NCI-H2029 (cell line): ENCODE results near the gene ANKRD33.

Source experiments
- DNase-seq: peaks from one replicate; lab custom pipeline; 2025; lab: John Stamatoyannopoulos, UW

Gene ANKRD33

DNA sequence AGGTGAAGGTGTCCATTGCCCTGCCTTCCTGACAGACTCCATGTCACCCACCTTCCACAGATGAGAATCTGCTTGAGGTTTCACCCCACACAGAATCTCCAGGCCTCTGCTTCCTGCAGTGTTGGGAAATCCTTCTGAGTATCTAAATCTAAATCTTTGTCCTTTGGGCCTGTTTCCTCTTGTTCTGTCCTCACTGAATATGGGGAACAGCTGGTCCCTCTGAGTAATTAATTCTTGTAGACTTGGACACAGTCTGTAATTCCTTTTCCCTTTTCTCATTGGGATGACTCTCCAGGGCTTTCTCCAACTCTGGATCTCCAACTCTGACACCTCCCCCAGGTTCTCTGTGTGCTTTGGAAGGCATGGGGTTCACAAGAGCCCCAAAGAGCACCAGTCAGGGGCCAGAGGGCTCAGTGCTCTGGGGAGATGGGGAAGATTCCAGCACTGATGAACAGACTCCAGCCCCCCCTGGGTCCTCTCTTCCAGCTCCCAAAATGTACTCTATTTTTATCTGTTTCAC is 17.1 kb downstream of the ANKRD33 start:
- DNase-seq: no peak

DNA sequence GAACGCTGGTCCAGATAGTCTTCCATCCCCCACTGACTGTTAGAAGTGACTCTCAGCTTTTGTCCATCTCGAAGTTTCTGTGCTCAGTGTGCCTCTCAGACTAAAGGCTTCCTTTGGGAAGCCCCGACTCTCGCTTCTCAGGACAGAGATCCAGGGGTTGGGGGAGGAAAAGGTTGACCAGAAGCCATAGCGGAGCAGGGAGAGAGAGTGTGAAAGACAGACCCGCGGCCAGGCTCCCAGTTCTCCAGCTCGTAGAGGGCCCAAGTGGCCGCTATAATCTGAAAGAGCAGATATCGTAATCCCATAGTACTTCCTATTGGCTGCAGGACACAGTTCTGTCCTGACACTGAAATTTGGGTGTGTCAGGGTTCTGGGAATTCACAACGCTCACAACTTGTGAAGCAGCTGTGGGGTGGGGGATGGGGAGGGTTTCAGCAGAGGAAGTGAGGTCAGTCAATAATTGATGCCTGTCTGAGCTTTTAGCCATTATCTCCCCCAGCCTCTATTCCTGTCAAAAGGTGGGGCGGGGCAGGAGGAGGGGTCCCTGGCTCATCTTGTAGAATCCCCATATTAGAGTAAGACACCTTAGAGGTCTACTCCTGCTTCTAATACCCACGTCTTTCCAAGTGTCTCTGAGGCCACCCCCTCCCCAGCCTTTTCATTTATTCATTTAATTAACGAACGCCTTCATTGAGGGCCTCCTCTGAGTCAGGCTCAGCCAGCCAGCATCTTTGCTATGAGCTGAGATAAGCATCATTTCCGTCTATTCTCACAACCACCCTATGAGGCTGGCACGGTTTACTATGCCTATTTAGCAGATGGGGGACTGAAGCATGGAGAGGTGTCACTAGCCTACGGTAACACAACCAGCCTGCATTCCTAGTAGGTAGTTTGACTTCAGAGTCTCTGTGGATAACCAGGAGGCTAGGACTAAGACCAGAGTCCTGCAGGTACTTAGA is 17.8 kb downstream of the ANKRD33 start:
- no peak for DNase-seq

DNA sequence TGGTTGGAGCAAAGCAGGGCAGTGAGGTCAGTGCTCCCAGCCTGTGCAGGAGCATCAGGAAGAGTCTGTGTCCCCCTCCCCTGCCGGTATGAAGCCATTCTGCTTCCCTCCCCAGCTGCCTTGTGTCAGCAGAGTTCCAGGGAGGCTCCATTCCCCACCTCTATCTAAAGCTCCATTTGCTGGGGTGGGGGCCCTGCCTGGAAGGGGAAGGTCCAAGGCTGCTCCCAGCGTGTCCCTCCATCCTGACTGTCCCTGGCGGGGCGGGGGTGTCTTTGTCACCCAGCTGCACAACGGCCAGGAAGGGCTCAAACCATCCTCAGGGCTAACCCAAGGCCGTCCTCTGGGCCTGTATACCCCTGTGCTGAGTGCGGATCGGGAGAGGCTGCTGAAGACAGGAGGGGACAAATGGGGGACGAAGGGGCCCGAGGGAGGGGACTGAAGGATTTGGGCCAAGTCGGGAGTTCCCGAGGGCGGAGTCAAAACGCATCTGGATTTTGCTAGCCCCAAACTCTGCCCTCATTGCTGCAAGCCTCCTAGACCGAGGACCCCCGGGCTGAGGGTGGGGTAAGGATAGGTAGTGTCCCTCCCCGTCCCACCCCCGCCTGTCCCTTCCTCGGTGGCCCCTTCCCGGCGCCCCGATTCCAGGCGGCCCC is 18.7 kb downstream of the ANKRD33 start:
- no peak for DNase-seq

DNA sequence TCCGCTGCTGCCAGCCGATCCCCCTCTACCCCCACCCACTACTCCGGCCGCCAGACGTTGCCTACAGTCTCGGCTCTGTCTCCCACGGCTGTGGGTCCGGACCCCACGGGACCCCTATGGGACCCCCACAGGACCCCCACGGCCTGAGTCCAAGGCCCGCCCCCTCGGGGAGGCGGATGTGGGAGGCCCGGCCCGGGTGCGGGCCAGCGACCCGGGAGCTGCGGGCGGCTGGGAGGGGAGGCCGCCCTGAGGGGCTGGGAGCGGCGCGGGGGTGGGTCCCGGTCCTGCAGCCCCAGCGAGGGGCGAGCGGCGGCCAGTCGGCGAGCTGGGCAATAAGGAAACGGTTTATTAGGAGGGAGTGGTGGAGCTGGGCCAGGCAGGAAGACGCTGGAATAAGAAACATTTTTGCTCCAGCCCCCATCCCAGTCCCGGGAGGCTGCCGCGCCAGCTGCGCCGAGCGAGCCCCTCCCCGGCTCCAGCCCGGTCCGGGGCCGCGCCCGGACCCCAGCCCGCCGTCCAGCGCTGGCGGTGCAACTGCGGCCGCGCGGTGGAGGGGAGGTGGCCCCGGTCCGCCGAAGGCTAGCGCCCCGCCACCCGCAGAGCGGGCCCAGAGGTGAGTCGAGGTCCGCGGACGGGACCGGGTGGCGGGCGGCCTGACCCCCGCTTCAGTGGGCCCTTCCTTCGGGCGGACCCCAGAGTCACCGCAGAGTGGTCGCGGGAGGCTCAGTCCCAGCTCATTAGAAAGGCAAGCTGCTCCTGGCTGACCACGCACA is 19.4 kb downstream of the ANKRD33 start, which contains the start of gene ACVRL1:
Gene ACVRL1 (plus strand): TSS at position 422 of the 773 bp plus-strand sequence. CDS start 4,971 bp downstream, outside the sequence.
- DNase-seq: no peak

DNA sequence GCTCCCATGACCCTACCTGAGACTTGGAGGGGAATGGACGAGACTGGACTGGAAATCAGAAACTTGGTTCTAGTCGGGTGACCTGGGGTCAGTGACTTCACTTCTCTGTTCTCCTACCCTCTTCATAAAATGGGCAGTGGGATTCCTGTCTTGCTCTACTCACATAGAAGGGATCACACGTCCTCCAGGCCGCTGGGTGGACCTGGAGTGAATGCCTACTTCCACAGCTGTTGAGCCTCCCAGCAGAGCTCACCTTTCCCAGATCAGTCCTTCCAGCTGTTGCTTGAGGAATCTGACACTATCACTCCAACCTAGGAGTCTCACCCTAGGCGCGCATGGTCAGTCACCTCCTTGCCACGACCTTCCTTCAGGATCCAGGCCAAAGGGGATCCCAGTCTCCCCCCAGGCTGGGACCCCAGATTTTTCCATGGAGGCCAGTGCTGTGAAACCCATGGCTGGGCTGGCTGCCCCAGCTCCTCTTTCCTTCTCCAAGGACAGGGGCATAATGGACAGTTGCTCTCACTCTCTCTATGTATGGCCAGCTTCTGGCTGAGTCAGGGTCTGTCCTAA is 20.0 kb downstream of the ANKRD33 start:
- no peak for DNase-seq

DNA sequence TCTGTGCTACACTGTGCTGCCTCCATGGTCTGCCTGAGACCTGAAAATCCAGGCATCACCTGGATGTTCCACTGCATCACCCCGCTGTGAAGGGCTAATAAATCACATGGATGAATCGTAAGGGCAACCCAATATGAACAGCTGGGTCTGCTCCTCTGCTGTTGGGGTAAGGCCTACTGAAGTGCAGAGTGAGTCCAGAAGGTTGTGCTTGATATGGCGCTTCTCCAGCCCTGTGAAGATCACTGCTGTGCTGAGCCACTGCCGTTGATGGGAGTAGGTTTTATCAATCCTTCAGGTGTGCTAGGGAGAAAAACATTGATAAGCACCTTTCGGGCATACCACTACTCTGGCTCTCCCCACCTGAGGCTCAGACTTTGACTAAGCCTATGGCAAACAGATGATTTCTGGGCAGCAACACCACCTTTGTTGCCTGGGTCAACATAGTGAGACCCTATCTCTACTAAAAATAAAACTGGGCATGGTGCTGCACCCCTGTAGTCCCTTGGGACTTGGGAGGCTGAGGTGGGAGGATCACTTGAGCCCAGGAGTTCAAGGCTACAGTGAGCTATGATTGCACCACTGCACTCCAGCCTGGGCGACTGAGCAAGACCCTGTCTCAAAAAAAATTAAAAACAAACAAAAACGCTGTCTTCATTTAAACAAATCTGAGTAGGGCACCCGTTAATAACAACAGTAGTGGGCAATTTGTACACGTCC is 21.1 kb downstream of the ANKRD33 start:
- no peak for DNase-seq

DNA sequence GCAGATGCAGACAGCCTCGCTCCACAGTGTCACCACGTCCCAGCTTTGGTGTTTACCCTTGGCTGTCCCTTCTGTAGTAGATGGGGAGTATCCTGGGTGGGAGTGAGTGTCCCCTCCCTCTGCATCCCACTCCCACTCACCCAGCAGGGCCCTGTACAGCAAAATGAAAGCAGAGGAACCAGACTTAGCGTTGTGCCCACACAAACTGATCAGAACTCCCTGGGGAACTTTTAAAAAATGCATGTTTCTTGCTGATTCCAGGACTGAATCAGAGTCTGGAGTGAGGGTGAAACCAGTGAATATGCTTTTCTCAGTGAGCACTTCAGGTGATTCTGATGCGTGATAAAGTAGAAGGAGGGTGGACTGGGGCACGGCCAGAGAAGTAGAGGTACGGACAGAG is 22.3 kb downstream of the ANKRD33 start:
- no peak for DNase-seq

DNA sequence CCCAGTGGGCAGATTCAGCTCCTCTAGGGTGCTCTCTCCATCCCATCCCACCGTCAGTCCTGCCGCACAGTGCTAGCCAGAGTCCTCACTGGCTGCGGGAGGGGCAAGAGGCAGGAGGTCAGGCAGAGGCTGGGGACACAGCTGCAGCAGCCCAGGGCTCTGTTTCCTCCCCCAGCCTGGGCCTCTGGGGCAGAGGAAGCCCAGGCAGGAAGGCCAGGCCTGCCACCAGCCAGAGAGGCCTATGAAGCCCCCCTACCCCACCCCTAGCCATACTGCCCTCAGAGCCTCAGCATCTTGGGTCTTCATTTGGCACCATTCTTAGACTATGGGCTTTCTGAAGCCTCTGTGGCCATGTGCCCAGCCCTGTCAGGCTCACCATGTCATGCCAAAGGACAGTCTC is 22.8 kb downstream of the ANKRD33 start:
- DNase-seq: no peak

DNA sequence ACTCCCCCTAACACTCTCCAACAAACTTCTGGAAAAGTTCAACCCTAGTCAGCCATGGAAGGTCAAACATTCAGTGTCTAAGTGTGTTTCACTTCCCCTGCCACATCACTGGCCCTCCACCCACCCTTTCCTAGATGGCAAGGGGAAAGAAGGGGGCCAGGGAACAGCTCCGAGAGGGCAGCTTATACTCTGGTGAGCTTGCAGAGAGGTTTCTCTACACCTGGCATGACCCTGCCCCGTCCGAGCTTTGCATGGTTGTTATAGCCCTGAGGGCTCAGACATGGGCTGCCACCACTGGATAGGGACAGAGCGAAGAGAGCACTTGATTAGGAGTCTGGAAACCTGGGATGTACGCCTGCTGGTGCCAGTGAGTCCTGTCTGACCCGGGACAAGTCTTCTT is 23.4 kb downstream of the ANKRD33 start:
- DNase-seq: no peak

DNA sequence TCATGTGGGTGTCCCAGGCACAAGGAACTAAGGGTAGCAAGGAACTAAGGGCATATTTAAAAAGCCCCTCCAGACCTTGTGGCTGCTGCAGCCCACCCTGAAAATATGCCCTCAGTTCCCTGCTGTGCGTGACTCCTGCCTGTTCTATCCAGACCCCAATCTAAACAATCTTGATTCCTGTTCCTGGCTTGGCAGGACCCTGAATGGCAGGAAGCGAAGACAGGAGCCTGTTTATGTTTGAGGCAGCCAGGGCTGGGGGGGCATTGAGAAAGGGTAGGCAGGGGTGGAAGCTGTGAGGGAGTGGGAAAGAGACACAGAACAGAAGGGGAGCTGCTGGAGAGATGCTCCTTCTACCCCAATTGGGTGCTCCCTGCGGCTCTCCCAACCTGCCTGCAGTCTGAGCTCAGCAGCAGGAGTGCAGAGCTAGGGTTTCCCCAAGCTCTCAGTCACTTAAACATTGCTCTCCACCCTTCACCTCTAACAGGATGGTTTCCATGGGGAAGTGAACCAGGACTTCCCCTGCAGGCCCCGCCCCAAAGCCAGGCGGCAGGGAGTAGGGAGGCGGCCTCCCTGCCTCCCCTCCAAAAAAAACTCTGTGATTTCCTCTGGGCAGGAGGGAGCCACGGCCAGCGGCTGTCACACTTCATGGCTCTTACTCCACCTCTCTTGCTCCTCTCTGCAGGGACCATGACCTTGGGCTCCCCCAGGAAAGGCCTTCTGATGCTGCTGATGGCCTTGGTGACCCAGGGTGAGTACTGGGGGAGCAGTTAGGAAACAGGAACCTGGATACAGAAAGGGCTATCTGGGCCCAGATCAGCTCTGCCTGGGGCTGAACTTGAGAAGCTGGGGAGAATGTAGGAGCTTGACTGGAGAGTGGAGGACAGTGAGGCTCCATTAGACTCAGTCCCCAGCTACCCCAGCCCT is 24.1 kb downstream of the ANKRD33 start:
- DNase-seq: no peak

DNA sequence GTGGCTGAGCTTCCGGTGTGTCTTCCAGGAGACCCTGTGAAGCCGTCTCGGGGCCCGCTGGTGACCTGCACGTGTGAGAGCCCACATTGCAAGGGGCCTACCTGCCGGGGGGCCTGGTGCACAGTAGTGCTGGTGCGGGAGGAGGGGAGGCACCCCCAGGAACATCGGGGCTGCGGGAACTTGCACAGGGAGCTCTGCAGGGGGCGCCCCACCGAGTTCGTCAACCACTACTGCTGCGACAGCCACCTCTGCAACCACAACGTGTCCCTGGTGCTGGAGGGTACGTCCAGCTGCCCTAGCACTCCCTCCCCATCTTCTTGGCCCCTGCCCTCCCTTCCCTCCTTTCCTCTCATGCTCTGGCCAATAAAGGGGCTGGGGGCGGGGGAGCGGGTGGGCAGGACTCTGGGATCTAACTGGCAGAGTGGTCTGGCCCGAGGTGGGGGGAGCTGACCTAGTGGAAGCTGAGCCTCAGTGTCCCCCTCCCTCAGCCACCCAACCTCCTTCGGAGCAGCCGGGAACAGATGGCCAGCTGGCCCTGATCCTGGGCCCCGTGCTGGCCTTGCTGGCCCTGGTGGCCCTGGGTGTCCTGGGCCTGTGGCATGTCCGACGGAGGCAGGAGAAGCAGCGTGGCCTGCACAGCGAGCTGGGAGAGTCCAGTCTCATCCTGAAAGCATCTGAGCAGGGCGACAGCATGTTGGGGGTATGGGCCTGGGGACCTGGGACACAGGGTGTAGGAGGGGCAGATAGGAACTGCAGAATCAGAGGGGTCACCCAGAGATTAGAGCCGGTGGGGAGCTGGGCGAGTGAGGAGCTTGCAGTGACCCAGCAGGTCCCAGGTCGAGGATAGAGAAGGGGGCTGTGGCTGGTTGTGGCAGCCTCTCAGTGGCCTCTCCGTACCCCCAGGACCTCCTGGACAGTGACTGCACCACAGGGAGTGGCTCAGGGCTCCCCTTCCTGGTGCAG is 25.4 kb downstream of the ANKRD33 start:
- DNase-seq: no peak

DNA sequence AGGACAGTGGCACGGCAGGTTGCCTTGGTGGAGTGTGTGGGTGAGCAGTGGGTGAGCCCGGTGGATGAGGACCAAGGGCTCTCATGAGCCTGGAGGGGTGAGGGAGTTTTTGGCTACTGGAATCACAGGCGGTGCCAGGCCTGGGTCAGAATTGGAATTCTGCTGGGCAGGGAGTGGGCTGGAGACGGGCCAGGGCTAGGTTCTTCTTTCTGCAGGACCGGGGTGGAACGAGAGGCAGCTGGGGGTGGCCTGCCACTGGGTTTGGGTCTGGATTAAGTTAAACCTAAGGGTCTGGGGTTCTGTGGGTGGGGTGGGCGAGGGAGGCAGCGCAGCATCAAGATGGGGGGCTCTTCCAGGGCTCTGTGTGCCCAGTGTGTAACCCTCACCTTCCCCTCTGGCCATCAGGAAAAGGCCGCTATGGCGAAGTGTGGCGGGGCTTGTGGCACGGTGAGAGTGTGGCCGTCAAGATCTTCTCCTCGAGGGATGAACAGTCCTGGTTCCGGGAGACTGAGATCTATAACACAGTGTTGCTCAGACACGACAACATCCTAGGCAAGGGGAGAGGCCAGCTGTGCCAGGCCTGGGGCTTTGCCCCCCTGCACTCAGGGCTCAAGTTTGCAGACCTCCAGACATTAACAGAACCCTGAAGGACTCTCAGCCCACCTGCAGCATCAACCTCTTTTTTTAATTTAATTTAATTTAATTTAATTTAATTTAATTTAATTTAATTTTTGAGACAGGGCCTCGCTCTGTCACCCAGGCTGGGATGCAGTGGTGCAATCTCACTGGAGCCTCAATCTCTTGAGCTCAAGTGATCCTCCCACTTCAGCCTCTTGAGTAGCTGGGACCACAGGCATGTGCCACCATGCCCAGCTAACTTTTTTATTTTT is 26.4 kb downstream of the ANKRD33 start:
- DNase-seq: no peak

DNA sequence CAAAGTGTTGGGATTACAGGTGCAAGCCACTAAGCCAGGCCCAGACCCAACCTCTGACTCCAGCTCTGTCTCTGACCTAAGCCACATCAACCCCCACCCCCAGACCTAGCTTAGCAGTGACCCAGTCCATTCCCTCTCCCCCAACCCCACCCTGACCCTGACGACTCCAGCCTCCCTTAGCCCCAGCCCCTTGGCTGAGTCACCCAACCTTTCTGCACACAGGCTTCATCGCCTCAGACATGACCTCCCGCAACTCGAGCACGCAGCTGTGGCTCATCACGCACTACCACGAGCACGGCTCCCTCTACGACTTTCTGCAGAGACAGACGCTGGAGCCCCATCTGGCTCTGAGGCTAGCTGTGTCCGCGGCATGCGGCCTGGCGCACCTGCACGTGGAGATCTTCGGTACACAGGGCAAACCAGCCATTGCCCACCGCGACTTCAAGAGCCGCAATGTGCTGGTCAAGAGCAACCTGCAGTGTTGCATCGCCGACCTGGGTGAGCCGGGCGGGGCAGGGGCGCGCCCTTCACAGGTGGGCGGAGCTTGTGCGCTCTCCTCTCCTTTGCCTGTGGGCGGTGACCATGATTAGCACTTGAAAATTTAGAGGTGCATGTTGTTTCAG is 27.2 kb downstream of the ANKRD33 start:
- no peak for DNase-seq

DNA sequence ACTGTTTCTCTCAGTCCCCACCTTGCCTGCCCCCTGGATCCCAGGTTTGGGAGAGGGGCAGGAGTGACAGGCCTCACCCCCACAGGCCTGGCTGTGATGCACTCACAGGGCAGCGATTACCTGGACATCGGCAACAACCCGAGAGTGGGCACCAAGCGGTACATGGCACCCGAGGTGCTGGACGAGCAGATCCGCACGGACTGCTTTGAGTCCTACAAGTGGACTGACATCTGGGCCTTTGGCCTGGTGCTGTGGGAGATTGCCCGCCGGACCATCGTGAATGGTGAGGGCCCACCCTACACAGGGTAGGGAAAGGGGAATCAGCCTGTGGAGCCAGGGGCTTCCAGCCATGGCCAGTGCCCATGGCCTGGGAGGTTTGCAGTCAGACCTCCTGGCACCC is 28.0 kb downstream of the ANKRD33 start:
- no peak for DNase-seq

DNA sequence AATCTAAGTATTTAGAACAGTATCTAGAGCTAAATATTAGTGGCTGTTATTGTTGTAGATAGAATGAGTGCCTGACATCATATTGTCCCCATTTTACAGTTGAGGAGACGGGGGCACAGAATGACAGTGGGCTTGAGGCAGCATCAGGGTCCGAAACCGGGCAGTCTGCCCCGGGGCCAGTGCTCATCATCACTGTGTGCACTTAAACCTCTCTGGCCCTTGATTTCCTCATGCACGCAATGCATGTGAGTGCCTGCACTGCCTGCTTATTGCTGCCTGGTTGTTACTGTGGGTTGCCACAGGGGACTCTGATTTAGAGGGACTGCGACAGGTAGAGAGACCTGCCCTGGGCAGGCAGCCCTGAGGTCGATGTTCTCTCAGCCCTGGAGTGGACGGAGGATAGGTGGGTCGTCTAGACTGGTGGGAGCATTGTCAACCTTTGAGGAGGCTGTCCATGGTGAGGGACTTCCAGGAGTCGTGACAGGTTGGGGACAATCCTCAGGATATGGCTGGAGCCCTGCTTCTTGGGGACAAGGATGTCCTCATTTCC is 29.2 kb downstream of the ANKRD33 start:
- DNase-seq: no peak

DNA sequence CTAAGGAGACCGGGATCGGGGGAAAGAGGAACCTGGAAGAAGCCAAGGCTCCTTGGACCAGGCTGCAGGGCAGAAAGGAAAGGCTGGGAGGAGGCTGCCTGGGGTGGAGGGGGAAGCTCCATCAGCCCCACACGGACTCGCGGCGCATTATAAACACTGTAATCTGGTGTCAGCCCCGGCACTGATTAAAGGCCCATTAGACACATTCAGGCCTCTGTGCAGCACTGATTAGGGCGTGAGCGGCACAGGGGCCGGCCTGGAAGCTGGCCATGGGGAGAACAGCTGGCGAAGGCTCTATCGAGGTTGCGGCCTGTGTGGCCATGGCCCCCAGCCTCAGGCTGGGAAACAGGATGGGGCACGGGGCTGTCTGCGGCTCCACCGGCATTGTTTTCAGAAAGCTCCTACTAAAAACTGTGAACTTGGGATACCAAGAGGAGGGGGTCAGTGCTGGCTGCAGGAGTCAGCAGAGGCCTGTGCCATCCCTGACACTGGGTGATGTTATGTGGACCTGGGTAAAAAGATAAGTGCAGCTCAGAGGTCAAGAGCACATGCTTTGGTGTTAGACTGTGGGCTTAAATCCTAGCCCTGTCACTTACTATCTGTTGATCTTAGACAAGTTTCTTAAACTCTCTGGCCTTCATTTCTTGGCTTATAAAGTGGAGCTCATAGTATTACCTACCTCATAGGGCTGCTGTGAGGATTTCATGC is 30.0 kb downstream of the ANKRD33 start:
- DNase-seq: no peak
